ENCODE results near the gene TTC31.
"Not testable (repeated sequence)": the region's sequence is repeated elsewhere in the genome, so short reads cannot be mapped to it uniquely, and the experiment has no call there.

The TTC31 gene

GRCh38 chr2:74462054-74462785, 20.7 kb upstream of the TTC31 start:
- ATAC-seq (ENCODE audit: low read depth) (no peak), DNase-seq (ENCODE audit: low spot score in 2 of 2) (no peak)
- H3K4me1 Mint-ChIP-seq, result peaks cover 29% of the 10 kb centered on the region
- no peaks in the 10 kb centered on the region for H3K9me3 Mint-ChIP-seq
- no peak overlapping the region for H3K4me3 Mint-ChIP-seq
- peaks cover 6% of the 10 kb centered on the region for H3K36me3 Mint-ChIP-seq
- peak overlapping the region; percentile 24 for H3K27ac Mint-ChIP-seq
- H3K27me3 Mint-ChIP-seq, result no peaks in the 10 kb centered on the region

GRCh38 chr2:74462786-74463105, 20.1 kb upstream of the TTC31 start:
- peaks cover 6% of the 10 kb centered on the region for H3K36me3 Mint-ChIP-seq
- H3K27me3 Mint-ChIP-seq, result no peaks in the 10 kb centered on the region
- H3K4me1 Mint-ChIP-seq, result peaks cover 28% of the 10 kb centered on the region
- H3K4me3 Mint-ChIP-seq, result no peak overlapping the region
- DNase-seq (ENCODE audit: low spot score in 2 of 2) (no peak), ATAC-seq (ENCODE audit: low read depth) (no peak)
- peak overlapping the region; percentile 24 for H3K27ac Mint-ChIP-seq
- no peaks in the 10 kb centered on the region for H3K9me3 Mint-ChIP-seq

GRCh38 chr2:74464406-74464805, 18.5 kb upstream of the TTC31 start:
- no peaks in the 10 kb centered on the region for H3K9me3 Mint-ChIP-seq
- DNase-seq (ENCODE audit: low spot score in 2 of 2) (no peak), ATAC-seq (ENCODE audit: low read depth) (no peak)
- peak overlapping the region; percentile 98 for H3K4me3 Mint-ChIP-seq
- peaks cover 6% of the 10 kb centered on the region for H3K36me3 Mint-ChIP-seq
- peak overlapping the region; percentile 97 for H3K27ac Mint-ChIP-seq
- H3K27me3 Mint-ChIP-seq, result no peaks in the 10 kb centered on the region
- peaks cover 23% of the 10 kb centered on the region for H3K4me1 Mint-ChIP-seq

- ATAC-seq (ENCODE audit: low read depth); H3K27me3 Mint-ChIP-seq; DNase-seq (ENCODE audit: low spot score in 2 of 2); H3K36me3 Mint-ChIP-seq; H3K9me3 Mint-ChIP-seq: not testable (repeated sequence)
- Mint-ChIP-seq H3K27ac (peak overlapping the region; percentile 1), H3K4me3 (peak overlapping the region; percentile 24), H3K4me1 (peaks cover 13% of the 10 kb centered on the region)
Observed at GRCh38 chr2:74470742-74471141, 12.1 kb upstream of the TTC31 start.

- Mint-ChIP-seq H3K36me3 (peaks cover 6% of the 10 kb centered on the region), H3K9me3 (no peaks in the 10 kb centered on the region), H3K4me1 (peaks cover 13% of the 10 kb centered on the region), H3K27me3 (no peaks in the 10 kb centered on the region), H3K4me3 (peak overlapping the region; percentile 96), H3K27ac (peak overlapping the region; percentile 97)
- no peak for ATAC-seq (ENCODE audit: low read depth)
- no peak for DNase-seq (ENCODE audit: low spot score in 2 of 2)
Observed at GRCh38 chr2:74471332-74472065, 11.4 kb upstream of the TTC31 start.

- H3K36me3 Mint-ChIP-seq, result peaks cover 7% of the 10 kb centered on the region
- ATAC-seq (ENCODE audit: low read depth), result peak; percentile 96
Observed at GRCh38 chr2:74472086-74472944, 10.6 kb upstream of the TTC31 start, which contains the start of gene MRPL53. Gene MRPL53, minus strand, starts transcription at chr2:74472680. Its CDS starts 20 bp downstream, at chr2:74472660.

GRCh38 chr2:74472945-74473258, 10.0 kb upstream of the TTC31 start:
- no peaks in the 10 kb centered on the region for H3K9me3 Mint-ChIP-seq
- H3K27me3 Mint-ChIP-seq, result no peaks in the 10 kb centered on the region
- peaks cover 10% of the 10 kb centered on the region for H3K36me3 Mint-ChIP-seq
- ATAC-seq (ENCODE audit: low read depth) (no peak), DNase-seq (ENCODE audit: low spot score in 2 of 2) (no peak)
- peak overlapping the region; percentile 97 for H3K27ac Mint-ChIP-seq
- peak overlapping the region; percentile 96 for H3K4me3 Mint-ChIP-seq
- peaks cover 15% of the 10 kb centered on the region for H3K4me1 Mint-ChIP-seq

More at GRCh38 chr2:74472086-74472944, 10.6 kb upstream of the TTC31 start, which contains the start of gene MRPL53:
- Mint-ChIP-seq H3K27me3 (no peaks in the 10 kb centered on the region), H3K4me3 (peak within 1 kb of the TSS; percentile 96), H3K27ac (peak within 1 kb of the TSS; percentile 97), H3K9me3 (no peaks in the 10 kb centered on the region), H3K4me1 (peaks cover 13% of the 10 kb centered on the region)
- DNase-seq (ENCODE audit: low spot score in 2 of 2), result peak; percentile 95 to 98

- no peaks in the 10 kb centered on the region for H3K9me3 Mint-ChIP-seq
- no peak for ATAC-seq (ENCODE audit: low read depth)
- H3K4me1 Mint-ChIP-seq, result peaks cover 18% of the 10 kb centered on the region
- peaks cover 10% of the 10 kb centered on the region for H3K36me3 Mint-ChIP-seq
- no peak for DNase-seq (ENCODE audit: low spot score in 2 of 2)
- H3K27ac Mint-ChIP-seq, result no peak overlapping the region
- H3K27me3 Mint-ChIP-seq, result no peaks in the 10 kb centered on the region
- H3K4me3 Mint-ChIP-seq, result no peak overlapping the region
Observed at GRCh38 chr2:74474481-74474880, 8.4 kb upstream of the TTC31 start.

- Mint-ChIP-seq H3K27me3 (no peaks in the 10 kb centered on the region), H3K9me3 (no peaks in the 10 kb centered on the region), H3K36me3 (peaks cover 10% of the 10 kb centered on the region), H3K27ac (no peak overlapping the region), H3K4me3 (no peak overlapping the region), H3K4me1 (peaks cover 18% of the 10 kb centered on the region)
- DNase-seq (ENCODE audit: low spot score in 2 of 2), result no peak
- ATAC-seq (ENCODE audit: low read depth), result no peak
Observed at GRCh38 chr2:74474899-74475298, 8.0 kb upstream of the TTC31 start.

GRCh38 chr2:74481431-74481830, 1.4 kb upstream of the TTC31 start:
- Mint-ChIP-seq H3K27ac (no peak overlapping the region), H3K36me3 (peaks cover 12% of the 10 kb centered on the region)

GRCh38 chr2:74481961-74482800, 700 bp upstream of the TTC31 start:
- ATAC-seq (ENCODE audit: low read depth), result peak; percentile 43
- Mint-ChIP-seq H3K27ac (peak overlapping the region; percentile 92), H3K4me3 (peak overlapping the region; percentile 99), H3K27me3 (no peaks in the 10 kb centered on the region), H3K36me3 (peaks cover 15% of the 10 kb centered on the region), H3K9me3 (no peaks in the 10 kb centered on the region), H3K4me1 (peaks cover 21% of the 10 kb centered on the region)
- DNase-seq (ENCODE audit: low spot score in 2 of 2), result peak in 1 of 2 donors; percentile 13

More at GRCh38 chr2:74481431-74481830, 1.4 kb upstream of the TTC31 start:
- Mint-ChIP-seq H3K4me1 (peaks cover 18% of the 10 kb centered on the region), H3K27me3 (no peaks in the 10 kb centered on the region), H3K9me3 (no peaks in the 10 kb centered on the region), H3K4me3 (peak overlapping the region; percentile 99)
- no peak for DNase-seq (ENCODE audit: low spot score in 2 of 2)
- no peak for ATAC-seq (ENCODE audit: low read depth)

GRCh38 chr2:74483675-74484164, 839 bp downstream of the TTC31 start:
- peaks cover 18% of the 10 kb centered on the region for H3K4me1 Mint-ChIP-seq
- H3K4me3 Mint-ChIP-seq, result peak overlapping the region; percentile 99
- not testable (repeated sequence) for H3K9me3 Mint-ChIP-seq; ATAC-seq (ENCODE audit: low read depth); H3K27me3 Mint-ChIP-seq; DNase-seq (ENCODE audit: low spot score in 2 of 2)
- H3K36me3 Mint-ChIP-seq, result peaks cover 11% of the 10 kb centered on the region
- H3K27ac Mint-ChIP-seq, result peak overlapping the region; percentile 92

- Mint-ChIP-seq H3K36me3 (peaks cover 22% of the 10 kb centered on the region), H3K4me1 (peaks cover 14% of the 10 kb centered on the region), H3K4me3 (no peak overlapping the region), H3K27me3 (no peaks in the 10 kb centered on the region), H3K27ac (no peak overlapping the region), H3K9me3 (no peaks in the 10 kb centered on the region)
- DNase-seq (ENCODE audit: low spot score in 2 of 2) (no peak), ATAC-seq (ENCODE audit: low read depth) (no peak)
Observed at GRCh38 chr2:74486141-74486540, 3.3 kb downstream of the TTC31 start.

Data from memory B cell (primary cell).